Astrocyte of the hippocampus (primary cell): ENCODE data around the gene EPHB2.
"Not testable (repeated sequence)": the region's sequence is repeated elsewhere in the genome, so short reads cannot be mapped to it uniquely, and the experiment has no call there.

Source experiments
- DNase-seq: peaks from one replicate; pipeline ENCODE4 v3.0.0; 2011; ENCODE audit warnings: low read depth, low spot score

EPHB2 gene

GRCh38 chr1:22914633-22915217, 204.1 kb downstream of the EPHB2 start:
- no peak for DNase-seq

- DNase-seq, result no peak
Measured at GRCh38 chr1:22915231-22915630, 204.6 kb downstream of the EPHB2 start.

GRCh38 chr1:22915816-22916470, 205.3 kb downstream of the EPHB2 start:
- DNase-seq, result no peak

GRCh38 chr1:22916471-22916820, 205.8 kb downstream of the EPHB2 start:
- DNase-seq, result peak; percentile 48

GRCh38 chr1:22917989-22918388, 207.3 kb downstream of the EPHB2 start:
- no peak for DNase-seq

- no peak for DNase-seq
Measured at GRCh38 chr1:22918644-22919043, 208.0 kb downstream of the EPHB2 start.

- peak; percentile 39 for DNase-seq
Measured at GRCh38 chr1:22919341-22920025, 208.8 kb downstream of the EPHB2 start.

- DNase-seq, result no peak
Measured at GRCh38 chr1:22920026-22920733, 209.5 kb downstream of the EPHB2 start.

- DNase-seq, result no peak
Measured at GRCh38 chr1:22920734-22921451, 210.3 kb downstream of the EPHB2 start.

GRCh38 chr1:22921452-22922126, 210.9 kb downstream of the EPHB2 start:
- DNase-seq, result no peak

- DNase-seq, result no peak
Measured at GRCh38 chr1:22922640-22923039, 212.0 kb downstream of the EPHB2 start.

- no peak for DNase-seq
Measured at GRCh38 chr1:22925111-22925510, 214.5 kb downstream of the EPHB2 start.

- DNase-seq, result peak; percentile 69
Measured at GRCh38 chr1:22930240-22930912, 219.7 kb downstream of the EPHB2 start.

GRCh38 chr1:22932803-22933470, 222.3 kb downstream of the EPHB2 start:
- DNase-seq, result no peak

- DNase-seq, result no peak
Measured at GRCh38 chr1:22935433-22935832, 224.8 kb downstream of the EPHB2 start.

- no peak for DNase-seq
Measured at GRCh38 chr1:22936681-22937080, 226.0 kb downstream of the EPHB2 start.

- DNase-seq, result no peak
Measured at GRCh38 chr1:22941257-22941656, 230.6 kb downstream of the EPHB2 start.

GRCh38 chr1:22944346-22945055, 233.9 kb downstream of the EPHB2 start:
- no peak for DNase-seq

- not testable (repeated sequence) for DNase-seq
Measured at GRCh38 chr1:22945171-22945570, 234.5 kb downstream of the EPHB2 start.
